ENCODE results near the gene ZNF776.
"Not testable (repeated sequence)": the region's sequence is repeated elsewhere in the genome, so short reads cannot be mapped to it uniquely, and the experiment has no call there.

Gene ZNF776

DNA sequence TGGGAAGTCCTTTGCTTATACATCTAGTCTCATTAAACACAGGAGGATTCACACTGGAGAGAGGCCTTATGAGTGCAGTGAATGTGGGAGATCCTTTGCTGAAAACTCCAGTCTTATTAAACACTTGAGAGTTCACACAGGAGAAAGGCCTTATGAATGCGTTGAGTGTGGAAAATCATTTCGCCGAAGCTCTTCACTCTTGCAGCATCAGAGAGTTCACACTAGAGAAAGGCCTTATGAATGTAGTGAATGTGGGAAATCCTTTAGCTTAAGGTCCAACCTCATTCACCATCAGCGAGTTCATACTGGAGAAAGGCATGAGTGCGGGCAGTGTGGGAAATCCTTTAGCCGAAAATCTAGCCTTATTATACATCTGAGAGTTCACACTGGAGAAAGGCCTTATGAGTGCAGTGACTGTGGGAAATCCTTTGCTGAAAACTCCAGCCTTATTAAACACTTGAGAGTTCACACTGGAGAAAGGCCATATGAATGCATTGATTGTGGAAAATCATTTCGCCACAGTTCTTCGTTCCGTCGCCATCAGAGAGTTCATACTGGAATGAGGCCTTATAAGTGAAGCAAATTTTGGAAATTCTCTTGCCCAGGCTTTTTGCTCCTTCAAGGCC, 32.7 kb downstream of the ZNF776 start:
- DNase-seq: no peak

DNA sequence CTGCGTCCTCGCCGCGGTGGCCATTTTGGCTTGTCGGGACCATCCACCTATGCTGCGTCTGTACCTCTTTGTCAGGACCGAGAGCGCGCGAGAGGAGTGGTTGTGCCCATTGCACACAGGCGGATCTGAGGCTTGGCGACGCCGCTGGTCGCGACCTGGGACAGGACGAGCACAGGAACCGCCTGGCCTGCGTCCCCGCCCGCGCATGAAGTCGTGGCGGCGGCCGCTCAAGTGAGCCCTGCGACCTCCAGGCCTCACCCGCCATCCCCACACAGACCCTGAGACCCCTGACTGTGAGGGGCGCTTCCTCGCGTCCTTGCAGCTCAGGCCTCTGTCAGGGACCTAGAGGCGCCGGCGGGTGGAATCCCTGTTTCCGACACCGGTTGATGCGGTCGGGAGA, 39.7 kb downstream of the ZNF776 start:
- DNase-seq: no peak

DNA sequence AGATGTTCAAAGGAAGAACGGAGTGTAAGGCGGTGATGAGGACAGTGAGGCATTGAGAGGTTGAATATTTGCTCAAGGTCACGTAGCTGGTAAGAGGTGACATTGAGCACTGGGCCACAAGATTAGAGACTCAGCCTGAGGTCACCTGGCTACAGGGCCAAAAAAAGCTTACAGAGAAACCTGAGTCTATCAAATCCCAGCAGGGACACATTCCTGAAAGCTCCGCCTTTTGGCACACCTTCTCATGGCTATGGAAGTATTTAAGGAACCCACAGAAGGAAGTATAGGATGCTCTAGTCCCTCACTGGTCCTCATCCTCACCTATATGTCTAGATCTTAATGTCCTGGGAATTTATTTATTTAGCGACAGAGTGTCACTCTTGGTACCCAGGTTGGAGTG, 40.3 kb downstream of the ZNF776 start:
- DNase-seq: no peak

DNA sequence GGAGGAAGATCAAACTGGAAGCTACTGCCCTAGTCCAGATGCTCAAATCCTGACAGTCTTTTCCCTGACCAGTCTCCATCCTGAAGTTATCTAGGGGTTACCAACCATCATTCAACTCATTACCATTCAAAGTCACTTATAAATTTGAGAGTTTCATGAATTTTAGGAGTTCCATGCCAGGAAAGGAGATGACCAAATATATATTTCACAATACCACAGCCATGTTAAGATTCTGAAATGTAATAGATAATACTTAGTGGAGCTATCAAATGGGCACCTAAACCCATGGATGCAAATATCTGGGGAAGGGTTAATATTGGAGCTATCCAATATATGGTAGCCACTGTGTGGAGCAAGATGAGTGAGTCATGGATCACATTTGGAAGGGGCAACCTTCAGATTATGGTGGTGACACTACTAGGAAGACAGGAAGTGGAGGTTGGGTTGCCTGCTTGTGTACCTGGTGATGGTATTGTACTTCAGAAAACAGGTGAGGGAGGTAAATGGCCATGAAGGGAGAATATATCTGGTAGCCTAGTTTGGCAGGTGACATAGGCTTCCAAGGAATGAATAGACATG, 41.6 kb downstream of the ZNF776 start:
- DNase-seq: no peak

DNA sequence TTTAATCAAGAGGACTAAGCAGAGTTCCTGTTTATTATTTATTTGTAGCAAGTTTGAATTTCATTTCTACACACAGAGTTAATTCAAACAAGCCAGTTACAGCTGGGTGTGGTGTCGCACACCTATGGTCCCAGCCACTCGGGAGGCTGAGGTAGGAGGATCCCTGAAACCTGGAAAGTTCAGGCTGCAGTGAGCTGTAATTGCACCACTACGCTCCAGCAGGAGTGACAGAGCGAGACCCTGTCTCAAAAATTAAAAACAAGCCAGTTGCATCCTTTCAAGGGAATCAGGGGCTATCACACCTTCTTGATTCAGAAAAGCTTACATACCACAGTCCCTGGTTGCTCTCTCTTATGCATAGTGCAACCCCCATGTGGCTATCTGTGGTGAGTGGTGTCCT, 42.7 kb downstream of the ZNF776 start:
- no peak for DNase-seq

DNA sequence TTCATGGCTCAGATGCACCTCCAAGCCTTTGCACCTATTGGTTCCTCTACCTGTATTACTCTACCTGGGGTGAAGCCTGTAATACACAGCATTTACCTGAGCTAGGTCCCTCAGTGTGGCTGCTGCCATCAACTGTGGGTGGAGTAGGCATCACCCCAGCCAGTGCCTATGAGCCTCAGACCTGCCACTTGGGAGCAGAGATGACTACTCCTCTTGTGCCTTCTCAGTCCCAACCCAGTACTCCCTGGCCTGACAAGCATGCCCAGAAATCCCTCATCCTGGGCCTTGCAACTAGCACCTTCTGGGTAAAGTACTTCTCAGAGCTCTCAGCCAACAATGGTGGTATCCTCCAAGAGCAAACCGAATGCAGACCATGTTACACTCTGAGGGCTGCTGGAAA, 50.0 kb downstream of the ZNF776 start:
- not testable (repeated sequence) for DNase-seq

DNA sequence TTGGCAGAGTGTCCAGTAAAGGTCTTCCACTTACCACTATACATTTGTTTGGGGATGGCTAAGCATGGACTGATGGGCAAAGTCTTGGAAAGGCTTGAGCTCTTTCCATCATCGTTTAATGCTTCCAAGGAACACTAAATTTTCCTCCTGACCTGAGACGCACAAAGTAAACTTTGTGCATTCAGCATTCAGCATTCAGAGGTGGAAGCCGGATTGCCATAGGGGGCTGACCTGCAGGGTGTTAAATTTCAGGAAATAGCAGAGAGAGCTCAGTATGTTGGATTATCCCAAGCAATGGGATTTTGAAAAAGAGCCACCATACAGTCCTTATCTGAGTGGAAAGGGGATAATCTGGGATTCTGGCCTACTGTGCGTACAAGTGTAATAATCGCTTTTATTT, 54.1 kb downstream of the ZNF776 start:
- DNase-seq: no peak

DNA sequence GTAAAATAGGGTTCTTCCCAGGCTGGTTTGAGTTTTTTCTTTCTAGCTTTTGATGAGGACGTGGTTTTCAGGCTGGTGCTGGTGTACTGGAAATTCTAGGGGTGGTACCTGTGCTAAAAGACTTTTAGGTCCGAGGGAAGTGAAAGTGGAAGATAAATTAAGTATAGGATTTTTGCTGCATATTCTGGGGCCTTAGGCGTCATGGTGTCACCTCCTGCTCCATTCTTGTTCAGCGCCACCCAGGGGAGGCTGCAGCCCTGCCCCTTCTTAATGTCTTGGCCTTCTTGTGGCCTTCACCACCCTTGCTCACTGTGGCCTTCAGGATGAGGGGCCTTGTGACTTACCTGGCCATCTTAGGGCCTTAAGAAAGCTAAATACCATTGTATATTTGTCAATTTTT, 55.7 kb downstream of the ZNF776 start:
- no peak for DNase-seq

DNA sequence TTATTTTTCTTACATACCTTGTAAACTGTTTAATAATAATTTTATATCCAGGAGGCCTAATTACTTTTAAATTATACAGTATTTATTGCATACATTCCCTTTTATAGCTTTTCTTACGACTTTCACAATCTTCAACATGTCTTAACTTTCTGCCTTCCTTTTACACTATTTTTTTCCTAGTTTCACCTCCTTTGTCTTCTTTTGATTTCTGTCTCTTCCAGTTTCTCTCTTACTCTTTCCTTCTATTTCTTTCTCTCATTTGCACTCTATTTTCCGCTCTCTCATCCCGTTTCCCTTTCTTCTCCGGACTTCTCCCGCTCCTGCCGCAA, 56.6 kb downstream of the ZNF776 start:
- no peak for DNase-seq

DNA sequence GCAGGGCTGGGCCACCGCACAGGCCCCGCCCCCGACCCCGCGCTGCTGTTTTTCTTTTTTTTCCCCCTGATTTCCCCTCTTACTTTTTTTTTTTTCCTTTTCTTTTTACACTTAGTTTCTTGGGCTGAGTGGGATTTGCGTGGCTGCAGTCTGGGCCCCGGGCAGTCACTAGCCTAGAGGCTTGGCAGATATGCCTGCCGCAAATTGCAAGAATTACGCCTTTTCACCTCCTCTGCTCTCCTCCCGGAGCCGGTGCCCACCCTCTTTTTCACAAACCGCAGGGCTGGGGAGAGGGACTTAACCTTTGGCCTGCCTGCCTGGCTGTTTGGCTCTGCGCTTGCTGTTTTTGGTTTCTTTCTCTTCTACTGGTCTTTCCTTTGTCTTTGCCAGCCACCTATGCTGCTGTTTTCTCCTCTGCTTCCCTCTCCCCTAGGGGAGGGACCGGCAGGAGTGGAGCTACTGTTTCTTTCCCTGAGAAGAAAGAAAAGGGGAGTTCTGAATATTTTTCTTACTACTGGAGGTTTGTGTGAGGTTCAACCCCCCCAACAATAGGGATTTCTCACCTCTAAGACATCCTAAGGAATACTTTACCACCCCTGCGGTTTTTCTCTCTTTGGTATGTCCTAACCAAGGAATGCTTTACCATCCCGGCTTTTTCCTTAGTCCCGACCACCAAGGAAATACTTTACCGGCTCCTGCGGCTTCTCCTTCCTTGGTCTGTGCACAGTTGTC, 57.1 kb downstream of the ZNF776 start:
- DNase-seq: no peak

DNA sequence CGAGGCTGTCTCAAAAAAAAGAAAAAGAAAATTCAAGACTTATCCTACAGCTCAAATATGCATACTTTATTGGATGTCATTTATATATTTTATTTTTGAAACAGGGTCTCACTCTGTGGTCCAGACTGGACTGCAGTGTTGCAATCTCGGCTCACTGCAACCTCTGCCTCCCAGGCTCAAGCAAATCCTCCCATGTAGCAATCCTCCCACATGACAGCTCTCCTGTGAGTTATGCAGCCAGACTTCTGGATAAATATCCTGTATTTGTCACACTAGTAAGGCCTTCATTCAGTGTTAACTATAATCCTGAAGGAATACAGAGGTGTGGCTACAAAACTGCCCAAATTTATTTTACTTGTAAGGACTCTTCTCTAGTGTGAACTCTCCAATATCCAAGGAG, 60.9 kb downstream of the ZNF776 start:
- DNase-seq: no peak

All from NCI-H526 (cell line).